ENCODE measurements around the gene CISD3. TPM values are rescaled to one million over a fixed set of nuclear protein-coding genes. Genes with fewer than 3 reads are reported as not detected.

The CISD3 gene
- total and polyA plus RNA-seq, 8 donors: 27.5 to 44.3 (median 30.9) TPM

GRCh38 chr17:38715216-38715943 is 14.8 kb upstream of the CISD3 start:
- H3K36me3 ChIP-seq: peaks cover 0 to 31% (median 16%) of the 10 kb centered on the region in 3 donors
- no peaks in the 10 kb centered on the region for H3K9me3 ChIP-seq
- ATAC-seq (no peak), DNase-seq (peak in 1 of 6 donors; percentile 17), FAIRE-seq (no peak)
- intact Hi-C loops (cut with DNase I): no loop called here
- TF ChIP-seq CTCF (IDR thresholded peaks at IDR 0.05): no peak
- peaks cover 0 to 5% (median 0%) of the 10 kb centered on the region in 3 donors for H3K4me1 ChIP-seq
- no peaks in the 10 kb centered on the region for H3K27me3 ChIP-seq
- no peak overlapping the region for H3K4me3 ChIP-seq
- no peak overlapping the region for H3K27ac ChIP-seq
- 89 to 95% methylated on average over 9 of the region's 9 CpGs for WGBS, 2 donors

GRCh38 chr17:38716368-38717005 is 13.7 kb upstream of the CISD3 start:
- DNase-seq (peak in 2 of 6 donors; percentile 15 to 33), ATAC-seq (no peak), FAIRE-seq (no peak)
- Histone ChIP-seq H3K36me3 (peaks cover 0 to 39% (median 16%) of the 10 kb centered on the region in 3 donors), H3K4me1 (no peaks in the 10 kb centered on the region), H3K27ac (no peak overlapping the region), H3K9me3 (no peaks in the 10 kb centered on the region), H3K27me3 (no peaks in the 10 kb centered on the region), H3K4me3 (no peak overlapping the region)
- no peak for TF ChIP-seq CTCF (IDR thresholded peaks at IDR 0.05)
- WGBS, 2 donors: 95 to 97% methylated on average over 16 to 18 of the region's 18 CpGs
- intact Hi-C loops (cut with DNase I): no loop called here

GRCh38 chr17:38717139-38717745 is 12.9 kb upstream of the CISD3 start:
- intact Hi-C loops (cut with DNase I): no loop called here
- 86 to 88% methylated on average over 10 to 12 of the region's 12 CpGs for WGBS, 2 donors
- no peak for FAIRE-seq
- ATAC-seq: no peak
- Histone ChIP-seq H3K27ac (no peak overlapping the region), H3K36me3 (peaks cover 0 to 41% (median 16%) of the 10 kb centered on the region in 3 donors), H3K4me1 (no peaks in the 10 kb centered on the region), H3K9me3 (no peaks in the 10 kb centered on the region), H3K27me3 (no peaks in the 10 kb centered on the region), H3K4me3 (no peak overlapping the region)
- peak in 1 of 6 donors; percentile 29 for DNase-seq
- TF ChIP-seq CTCF (IDR thresholded peaks at IDR 0.05): no peak

GRCh38 chr17:38719289-38719942 is 10.7 kb upstream of the CISD3 start:
- FAIRE-seq (no peak), ATAC-seq (peak in 1 of 4 donors; percentile 7), DNase-seq (peak in 4 of 6 donors; percentile 17 to 81 (median 30))
- WGBS, 2 donors: 83 to 92% methylated on average over 23 to 29 of the region's 29 CpGs
- no peak overlapping the region for H3K4me3 ChIP-seq
- no peaks in the 10 kb centered on the region for H3K27me3 ChIP-seq
- no peaks in the 10 kb centered on the region for H3K4me1 ChIP-seq
- H3K27ac ChIP-seq: no peak overlapping the region
- peaks cover 0 to 39% (median 9%) of the 10 kb centered on the region in 3 donors for H3K36me3 ChIP-seq
- TF ChIP-seq CTCF (IDR thresholded peaks at IDR 0.05): no peak
- no peaks in the 10 kb centered on the region for H3K9me3 ChIP-seq
- intact Hi-C loops (cut with DNase I): no loop called here

All from pancreas (tissue), 10 donors.